T-helper 9 cell (primary cell): Measurements from ENCODE around the gene FAM107B.

Experiments used
- DNase-seq: peaks from one replicate; pipeline ENCODE4 v3.0.0-alpha.2; 2020

FAM107B gene

GRCh38 chr10:14775656-14776055 is 959 bp upstream of the FAM107B start:
- DNase-seq = no peak

- no peak for DNase-seq
These were observed 500 bp downstream of the FAM107B start for GRCh38 chr10:14774214-14774580.

DNA sequence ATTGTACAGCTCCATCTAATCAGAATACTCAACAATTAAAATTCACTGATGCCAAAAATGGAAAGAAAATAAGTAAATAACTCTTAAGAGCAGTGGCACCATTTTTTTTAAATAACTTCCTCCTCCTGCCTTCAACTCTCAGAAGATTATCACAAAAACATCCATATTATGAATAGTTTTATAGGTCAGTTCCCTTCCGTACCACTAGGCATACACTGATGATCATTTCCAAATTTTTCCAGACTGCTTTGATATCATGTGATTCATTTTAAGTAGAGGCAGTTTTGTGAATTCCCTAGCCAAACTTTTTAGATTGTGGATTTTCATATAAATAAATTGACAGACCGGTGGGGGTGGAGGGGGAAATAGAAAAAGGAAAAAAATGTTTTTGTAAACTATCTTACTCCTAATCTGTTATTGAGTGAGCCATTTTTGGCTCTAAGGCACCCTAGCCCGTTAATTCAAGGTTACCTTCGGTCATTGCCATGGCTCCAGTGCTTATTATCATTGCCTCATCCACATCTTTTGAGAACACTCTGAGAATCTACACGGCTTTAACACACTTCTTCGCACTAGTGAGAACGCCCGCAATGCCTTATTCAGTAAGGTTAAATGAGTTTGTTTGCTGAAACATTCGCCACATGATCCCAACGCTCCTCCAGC is 1.0 kb downstream of the FAM107B start:
- DNase-seq = no peak

GRCh38 chr10:14772399-14772798 is 2.3 kb downstream of the FAM107B start:
- DNase-seq = no peak

DNA sequence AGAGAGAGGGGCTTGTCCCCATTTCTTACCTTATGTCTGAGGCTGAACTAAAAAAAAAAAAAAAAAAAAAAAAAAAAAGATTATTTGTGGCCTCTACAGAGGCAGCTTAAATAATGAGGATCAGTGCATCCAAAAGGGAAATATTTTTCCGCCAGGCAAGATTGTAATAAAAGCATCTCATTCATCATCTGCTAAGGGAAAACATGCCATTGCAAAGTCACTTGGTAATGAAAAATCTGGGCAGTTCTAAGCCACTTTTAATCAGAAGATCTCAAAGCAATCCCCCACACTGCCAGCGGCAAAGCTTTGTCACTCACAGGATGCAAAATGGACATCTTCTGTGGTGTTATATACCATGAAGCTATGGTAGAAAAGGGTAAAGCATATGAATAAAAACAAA is 3.8 kb downstream of the FAM107B start:
- no peak for DNase-seq

- DNase-seq = no peak
These were observed 13.3 kb downstream of the FAM107B start for GRCh38 chr10:14761372-14761771.

DNA sequence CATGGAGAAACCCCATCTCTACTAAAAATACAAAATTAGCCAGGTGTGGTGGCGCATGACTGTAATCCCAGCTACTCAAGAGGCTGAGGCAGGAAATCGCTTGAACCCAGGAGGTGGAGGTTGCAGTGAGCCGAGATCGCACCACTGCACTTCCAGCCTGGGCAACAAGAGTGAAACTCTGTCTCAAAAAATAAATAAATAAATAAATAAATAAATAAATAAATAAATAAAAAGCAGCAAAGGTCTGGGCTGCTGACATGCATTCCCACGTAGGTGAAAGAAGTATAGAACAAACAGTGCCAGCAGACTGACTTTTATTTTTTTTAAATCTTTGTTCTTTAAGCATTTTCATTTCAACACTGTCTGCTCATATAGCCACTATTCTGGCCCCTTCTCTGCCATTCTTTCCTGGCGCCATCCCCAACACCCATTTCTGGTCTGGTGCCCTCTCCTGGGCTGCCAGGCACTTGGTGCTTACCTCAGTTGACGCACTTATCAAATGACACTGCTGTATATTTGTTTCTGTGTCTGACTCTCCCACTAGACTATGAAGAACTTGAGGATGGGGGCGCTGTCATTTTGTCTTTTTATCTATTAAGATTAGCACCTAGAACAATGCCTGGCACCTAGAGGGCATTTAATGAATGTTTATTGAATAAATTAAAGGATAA is 15.6 kb downstream of the FAM107B start:
- no peak for DNase-seq

- no peak for DNase-seq
These were observed 16.2 kb downstream of the FAM107B start for GRCh38 chr10:14758451-14758850.

GRCh38 chr10:14757986-14758385 is 16.7 kb downstream of the FAM107B start:
- no peak for DNase-seq

DNA sequence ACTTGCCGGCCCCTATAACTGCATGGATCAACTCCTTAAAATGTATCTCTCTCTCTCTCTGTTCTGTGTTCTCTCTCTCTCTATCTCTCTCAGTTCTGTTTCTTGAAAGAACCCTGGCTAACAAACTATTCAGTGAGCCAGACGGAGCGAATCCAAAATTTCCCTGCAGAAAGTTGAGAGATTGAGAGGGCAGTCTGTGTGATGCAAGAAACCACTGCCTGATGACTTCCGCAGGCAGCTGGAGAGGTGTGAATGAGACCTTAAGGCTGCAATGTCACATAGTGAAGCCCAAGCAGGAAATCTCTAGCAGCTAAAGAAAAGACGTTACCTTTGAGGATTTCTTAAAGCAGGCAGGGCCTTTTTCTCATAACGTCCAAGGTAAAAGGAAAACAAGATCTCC is 17.3 kb downstream of the FAM107B start:
- no peak for DNase-seq

DNA sequence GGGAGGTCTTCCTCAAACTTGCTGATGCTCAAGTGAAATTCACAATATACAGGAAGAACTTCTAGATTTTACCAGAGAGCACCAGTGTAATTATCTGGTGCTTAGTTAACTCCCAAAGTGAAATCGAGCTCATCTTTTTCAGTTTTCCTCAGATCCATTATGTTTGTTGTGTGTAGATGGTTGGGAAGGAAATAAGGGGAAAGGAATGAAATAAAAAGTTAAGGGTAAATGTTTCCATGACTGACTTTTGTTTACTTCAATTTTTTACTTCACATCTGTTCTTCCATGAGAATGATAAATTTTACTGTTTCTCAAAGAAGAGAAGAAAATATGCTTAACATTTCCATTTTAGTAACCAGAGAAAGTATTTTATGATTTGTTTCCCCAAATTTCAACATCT is 21.3 kb downstream of the FAM107B start:
- no peak for DNase-seq

DNA sequence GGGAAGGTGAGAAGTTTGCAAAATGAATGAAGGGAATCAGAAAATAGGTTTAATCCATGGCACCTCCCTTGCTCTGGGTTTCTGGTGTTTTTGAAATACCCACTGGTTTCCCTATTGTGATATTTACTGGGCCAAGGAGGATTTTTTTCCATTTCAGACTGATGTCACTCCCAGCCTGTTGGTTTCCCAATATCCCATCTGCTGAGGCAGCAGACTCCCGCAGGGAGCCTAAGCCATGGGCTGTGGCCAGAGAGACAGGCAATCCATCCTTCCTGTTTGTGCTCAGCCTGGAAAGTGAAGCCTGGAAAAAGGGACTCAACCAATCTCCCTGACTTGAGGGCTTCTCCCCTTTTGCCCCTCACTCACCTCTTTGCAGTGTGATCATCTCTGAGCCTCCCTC is 22.8 kb downstream of the FAM107B start:
- DNase-seq = no peak

DNA sequence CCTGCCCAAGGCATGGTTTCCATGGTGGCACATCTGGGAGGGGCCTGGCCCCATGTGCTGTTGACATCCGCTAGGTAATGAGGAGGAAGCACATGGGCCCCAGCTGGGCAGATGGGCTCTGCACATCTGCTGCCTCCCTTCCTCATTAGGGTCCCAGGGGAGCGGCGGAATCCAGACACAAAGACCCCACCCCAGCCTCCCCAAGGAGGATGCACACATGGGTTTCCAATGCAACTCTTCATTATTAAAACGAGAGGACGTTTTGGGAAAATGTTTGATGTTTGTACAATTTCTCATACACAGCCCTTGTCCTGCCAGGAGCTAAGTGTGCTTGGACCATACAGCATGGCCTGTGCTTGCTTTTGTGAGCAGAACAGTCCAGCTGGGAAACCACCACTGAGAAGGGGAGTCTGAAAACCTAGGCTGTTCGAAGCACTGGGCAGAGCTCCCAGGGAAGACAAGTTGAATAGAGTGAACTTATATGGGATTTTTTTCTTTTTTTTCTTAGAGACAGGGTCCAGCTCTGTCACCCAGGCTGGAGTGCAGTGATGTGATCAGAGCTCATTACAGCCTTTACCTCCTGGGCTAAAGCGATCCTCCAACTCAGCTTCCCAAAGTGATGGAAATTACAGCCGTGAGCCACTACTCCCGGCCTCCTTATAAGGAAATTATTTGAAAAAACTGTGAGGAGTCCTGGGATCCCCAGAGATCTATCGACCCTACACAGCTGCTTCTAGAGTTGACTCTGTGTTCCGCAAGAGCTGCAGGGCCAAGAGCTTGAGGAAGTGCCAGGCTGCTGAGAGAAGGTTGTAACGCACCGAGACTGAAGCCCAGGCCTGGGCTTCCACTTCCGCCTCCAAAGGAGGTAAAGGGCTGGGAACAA is 23.4 kb downstream of the FAM107B start:
- DNase-seq = no peak

GRCh38 chr10:14749070-14749809 is 25.5 kb downstream of the FAM107B start:
- no peak for DNase-seq

- DNase-seq = no peak
These were observed 26.3 kb downstream of the FAM107B start for GRCh38 chr10:14748441-14748840.

GRCh38 chr10:14742815-14743214 is 31.9 kb downstream of the FAM107B start:
- DNase-seq = no peak

GRCh38 chr10:14742382-14742781 is 32.3 kb downstream of the FAM107B start:
- no peak for DNase-seq

DNA sequence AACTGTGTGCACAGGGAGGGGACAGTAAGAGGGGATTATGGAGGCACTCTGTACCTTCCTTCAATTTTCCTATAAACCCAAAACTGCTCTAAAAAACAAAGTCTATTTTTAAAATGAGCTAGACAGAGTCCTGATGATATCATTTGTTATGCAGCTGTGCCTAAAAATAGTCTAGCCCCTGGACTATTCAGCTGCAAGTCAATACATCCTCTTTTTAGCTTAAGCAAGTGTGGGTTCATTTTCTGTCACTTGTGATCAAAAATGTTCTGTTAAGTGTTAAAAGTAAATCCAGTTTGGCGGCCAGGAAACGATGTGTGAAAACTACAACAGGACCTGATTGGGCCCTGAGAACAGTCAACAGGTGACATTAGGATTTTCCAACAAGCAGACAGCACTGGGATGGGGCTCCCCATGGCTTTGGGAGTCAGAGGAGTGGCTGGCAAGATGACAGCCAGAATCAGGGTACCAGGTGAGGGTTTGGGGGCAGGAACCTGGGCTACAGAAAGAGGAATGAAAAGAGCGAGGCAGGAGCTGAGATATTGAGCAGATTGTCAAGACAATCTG is 33.9 kb downstream of the FAM107B start:
- no peak for DNase-seq

DNA sequence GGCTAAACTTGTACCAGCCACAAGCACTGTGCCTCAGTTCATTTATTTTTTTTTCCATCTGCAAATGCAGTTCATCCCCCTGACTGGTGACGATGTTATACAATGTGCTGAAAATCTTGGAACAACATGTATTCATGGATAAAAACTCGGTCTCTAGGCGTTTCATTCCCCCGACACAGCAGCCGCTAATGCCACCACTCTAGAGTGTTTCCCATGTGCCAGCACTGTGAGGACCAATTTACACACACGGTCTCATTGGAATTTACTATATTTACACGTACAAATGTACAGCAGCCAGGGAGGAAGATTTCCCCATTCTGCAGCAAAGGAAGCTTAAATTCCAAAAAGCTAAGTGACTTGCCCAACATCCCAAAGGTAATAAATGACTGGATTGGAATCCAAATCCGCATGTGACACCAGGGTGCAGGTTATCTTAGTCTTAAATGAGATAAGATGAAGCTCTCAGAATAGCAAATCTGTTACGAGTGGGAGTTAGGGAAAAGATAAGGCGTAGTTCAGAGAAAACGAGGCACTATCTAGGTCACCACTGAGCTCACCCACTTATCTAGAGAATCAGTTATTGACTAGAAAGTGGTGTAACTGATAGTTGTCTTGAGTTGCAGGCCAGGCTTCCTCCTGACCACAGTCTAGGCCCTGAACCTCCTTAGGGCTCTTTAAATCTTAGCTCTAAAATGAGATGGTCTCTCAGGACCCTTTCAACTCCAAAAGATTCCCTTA is 36.7 kb downstream of the FAM107B start:
- DNase-seq = no peak

DNA sequence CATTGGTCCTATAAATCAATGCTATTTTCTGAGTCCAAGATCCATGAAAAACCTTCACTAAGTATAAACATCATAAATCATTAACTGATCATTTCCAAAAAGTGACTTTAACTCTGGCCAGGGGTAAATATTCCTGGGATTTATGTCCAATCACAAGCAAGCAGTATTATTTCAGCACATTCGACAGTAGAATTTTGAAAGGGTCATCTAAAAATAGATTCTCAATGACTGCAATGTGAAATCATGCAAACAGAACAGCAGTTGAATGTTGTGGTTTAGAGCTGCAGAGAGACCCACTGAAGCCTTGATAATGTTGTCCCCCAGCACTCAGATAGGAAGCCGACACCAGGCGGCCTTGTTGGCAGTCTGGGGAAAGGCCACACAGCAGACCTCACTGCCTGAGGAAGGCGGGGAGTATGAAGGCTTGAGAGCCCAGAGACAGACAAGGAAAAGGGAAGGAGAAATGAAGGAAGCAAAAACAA is 38.1 kb downstream of the FAM107B start:
- no peak for DNase-seq

- DNase-seq = no peak
These were observed 38.7 kb downstream of the FAM107B start for GRCh38 chr10:14736043-14736442.
